ENCODE measurements around the gene CEP85.
"Not testable (repeated sequence)": the region's sequence is repeated elsewhere in the genome, so short reads cannot be mapped to it uniquely, and the experiment has no call there.

- TF ChIP-seq, protein P1, sequence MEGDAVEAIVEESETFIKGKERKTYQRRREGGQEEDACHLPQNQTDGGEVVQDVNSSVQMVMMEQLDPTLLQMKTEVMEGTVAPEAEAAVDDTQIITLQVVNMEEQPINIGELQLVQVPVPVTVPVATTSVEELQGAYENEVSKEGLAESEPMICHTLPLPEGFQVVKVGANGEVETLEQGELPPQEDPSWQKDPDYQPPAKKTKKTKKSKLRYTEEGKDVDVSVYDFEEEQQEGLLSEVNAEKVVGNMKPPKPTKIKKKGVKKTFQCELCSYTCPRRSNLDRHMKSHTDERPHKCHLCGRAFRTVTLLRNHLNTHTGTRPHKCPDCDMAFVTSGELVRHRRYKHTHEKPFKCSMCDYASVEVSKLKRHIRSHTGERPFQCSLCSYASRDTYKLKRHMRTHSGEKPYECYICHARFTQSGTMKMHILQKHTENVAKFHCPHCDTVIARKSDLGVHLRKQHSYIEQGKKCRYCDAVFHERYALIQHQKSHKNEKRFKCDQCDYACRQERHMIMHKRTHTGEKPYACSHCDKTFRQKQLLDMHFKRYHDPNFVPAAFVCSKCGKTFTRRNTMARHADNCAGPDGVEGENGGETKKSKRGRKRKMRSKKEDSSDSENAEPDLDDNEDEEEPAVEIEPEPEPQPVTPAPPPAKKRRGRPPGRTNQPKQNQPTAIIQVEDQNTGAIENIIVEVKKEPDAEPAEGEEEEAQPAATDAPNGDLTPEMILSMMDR (IDR thresholded peaks at IDR 0.05; ENCODE audit: low read depth, low read length), result not testable (repeated sequence)
- not testable (repeated sequence) for TF ChIP-seq EZH2phosphoT487 (IDR thresholded peaks at IDR 0.05; ENCODE audit: low read depth)
Observed at GRCh38 chr1:26292735-26293134, 58.7 kb downstream of the CEP85 start.

All from OCI-LY3 (cell line).